ENCODE results near the gene CHIC2. TPM values are rescaled to one million over a fixed set of nuclear protein-coding genes. Genes with fewer than 3 reads are reported as not detected.
A peak's percentile ranks its signal among the peaks of the same experiment; 100 is the strongest.

The CHIC2 gene
- polyA plus RNA-seq, 12 donors: 16.9 to 29.6 (median 22.5) TPM; not detected in 1

DNA sequence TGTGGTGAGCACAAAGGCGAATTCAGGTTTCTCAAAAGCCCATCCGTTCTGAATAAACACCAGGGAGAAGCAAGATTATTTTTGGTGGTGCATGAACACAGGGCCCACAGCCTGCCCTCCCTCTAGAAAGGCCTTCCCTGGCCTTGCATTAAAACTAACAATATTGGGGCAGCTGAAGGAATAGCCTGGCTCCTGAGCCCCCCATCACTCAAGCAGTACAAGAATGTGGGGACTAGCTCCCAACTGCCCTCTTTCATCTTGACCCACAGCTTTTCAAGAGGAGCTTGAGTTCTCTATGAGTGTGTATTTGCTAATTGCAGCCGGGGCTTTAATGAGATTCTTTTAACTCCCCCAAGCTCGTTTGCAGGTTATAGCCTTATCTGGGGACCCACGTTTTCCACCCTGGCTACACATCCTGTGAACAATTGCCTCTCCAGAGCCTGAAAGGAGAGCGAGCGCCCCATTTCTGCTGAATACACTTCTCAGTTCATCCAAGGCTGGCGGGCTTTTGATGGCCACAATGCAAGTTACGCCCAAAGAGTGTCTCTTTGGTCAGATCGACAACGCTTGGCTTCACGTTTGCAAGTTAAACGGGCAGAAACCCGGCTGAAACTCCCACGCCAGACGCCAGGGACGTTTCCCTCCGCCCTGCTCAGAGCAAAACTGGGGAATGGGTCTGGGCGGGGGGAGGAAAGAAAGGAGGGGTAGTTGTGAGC, 30.9 kb upstream of the CHIC2 start:
- DNase-seq: no peak

DNA sequence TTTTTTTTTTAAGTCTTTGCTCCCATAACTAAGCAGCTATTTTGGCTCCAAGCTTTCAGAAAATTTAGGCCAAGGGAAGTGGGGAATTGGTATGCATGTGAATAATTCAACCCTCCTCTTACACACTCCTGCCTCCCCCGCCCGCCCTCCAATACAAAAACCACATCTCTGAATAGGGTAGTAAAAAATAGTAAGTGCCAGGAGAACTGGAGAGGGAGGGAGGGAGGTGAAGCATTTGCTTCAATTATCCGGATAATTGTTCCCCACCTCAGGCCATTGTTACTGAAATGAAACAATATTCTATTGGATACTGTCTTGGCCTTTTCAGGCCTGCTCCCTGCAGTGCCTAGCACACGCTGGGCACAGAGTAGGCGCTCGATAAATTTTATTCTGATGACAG, 30.0 kb upstream of the CHIC2 start:
- DNase-seq: no peak

GRCh38 chr4:54093324-54094240, 29.2 kb upstream of the CHIC2 start:
- no peak for DNase-seq

GRCh38 chr4:54092405-54093323, 28.3 kb upstream of the CHIC2 start:
- no peak for DNase-seq

DNA sequence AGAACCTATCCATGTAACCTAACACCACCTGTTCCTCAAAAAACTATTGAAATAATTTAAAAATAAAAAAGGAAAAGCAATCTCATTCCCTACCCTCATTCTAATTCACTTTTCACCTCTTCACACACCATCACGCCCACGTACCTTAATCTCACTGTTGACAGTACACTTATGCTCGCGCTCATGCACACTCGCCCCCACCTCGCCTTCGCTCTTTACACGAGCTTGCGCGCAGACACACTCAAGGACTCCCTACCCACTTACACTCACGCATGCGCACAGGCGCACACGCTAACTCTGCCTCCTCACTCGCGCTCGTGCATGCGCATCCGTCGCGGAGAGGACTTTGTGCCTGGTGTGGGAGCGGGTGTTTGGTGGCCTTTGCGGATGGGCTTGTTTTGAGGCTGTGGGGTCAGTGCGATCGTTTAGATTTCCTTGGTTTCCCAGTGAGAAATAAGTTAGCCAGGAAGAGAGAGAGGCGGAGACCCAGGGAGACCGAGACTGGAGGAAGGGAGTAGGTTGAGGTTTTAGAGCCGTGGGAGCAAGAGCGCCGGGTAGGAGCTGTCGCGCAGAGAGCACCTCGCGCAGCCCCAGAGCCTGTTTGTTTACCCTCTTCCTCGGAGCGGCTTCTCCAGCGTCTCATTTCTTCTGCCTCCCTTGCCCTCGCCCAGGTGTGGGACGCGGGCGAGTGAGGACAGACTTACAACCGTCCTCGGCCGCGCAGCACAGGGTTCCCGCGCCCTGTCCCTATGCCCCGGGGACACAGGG, 27.4 kb upstream of the CHIC2 start:
- DNase-seq: peak; percentile 77

DNA sequence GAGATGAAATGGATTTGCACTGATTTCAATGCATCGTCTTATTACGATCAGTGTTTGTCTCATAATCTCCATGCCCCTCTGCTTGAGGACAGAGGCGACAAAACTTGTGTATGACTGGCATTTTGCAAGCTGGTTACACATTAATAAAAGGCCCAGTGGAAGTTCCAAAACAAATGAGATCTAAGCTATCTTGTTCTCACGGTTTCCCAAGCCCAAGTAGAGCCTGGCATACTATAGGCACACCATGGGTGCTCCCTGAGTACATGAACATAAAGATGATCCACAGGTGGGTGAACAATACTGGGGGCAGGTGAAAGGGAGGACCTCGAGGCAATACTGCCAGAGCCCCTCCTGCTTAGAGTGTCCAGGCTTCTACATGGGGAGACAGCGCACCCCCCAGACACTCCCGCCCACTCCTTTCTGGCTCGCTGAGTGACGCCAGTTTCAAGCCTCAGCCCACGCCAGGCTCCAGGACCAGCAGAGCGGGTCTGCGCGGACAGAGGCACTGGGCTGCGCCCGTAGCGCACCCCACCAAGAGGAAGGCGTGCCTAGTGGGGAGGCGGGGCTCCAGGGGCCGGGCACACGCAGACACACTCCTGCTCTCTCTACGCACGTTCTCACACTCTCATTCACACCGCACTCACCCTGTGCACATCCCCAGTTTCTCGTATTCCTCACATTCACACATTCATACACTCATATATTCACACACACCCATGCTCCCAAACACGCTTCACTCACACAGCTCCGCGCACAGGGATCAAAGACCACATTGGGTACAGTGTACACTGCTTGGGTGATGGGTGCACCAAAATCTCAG, 26.6 kb upstream of the CHIC2 start:
- no peak for DNase-seq

DNA sequence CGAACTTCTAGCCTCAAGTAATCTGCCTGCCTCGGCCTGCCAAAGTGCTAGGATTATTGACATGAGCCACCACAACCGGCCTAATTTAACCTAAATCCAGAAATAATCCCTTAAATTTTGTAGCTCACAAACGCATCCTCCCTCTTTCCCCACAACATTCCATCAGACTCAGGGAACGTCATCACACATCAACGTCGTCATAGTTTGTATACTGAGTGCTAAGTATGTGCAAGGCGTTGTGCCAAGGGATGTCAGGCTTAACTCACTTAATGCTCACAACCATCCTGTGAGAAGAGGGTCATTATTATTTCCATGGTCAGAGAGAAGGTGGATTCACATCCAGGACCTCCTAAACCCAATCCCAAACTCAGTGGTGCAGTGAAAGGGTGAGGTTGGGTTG, 26.0 kb upstream of the CHIC2 start:
- DNase-seq: no peak

- no peak for DNase-seq
Measured at GRCh38 chr4:54089875-54090274, 25.5 kb upstream of the CHIC2 start.

GRCh38 chr4:54085284-54085683, 20.9 kb upstream of the CHIC2 start:
- DNase-seq: no peak

DNA sequence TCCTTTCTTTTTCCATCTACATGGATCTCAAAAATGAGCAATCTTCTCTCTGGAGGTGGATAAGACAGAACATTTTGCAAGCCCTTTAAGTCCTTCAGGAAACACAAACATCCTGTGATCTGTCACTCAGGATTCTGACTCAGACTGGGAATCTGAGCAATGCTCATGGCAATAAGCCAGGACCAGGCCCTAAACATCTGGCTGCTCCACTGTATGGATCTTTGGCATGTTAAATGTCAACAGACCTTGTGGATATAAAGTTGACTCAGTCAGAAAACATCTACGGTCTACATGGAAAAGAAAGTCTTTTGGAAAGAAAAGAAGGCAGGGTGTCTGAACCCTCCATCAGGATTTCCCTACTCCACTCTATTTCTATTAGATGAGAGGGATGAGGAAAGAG, 17.8 kb upstream of the CHIC2 start:
- DNase-seq: no peak

DNA sequence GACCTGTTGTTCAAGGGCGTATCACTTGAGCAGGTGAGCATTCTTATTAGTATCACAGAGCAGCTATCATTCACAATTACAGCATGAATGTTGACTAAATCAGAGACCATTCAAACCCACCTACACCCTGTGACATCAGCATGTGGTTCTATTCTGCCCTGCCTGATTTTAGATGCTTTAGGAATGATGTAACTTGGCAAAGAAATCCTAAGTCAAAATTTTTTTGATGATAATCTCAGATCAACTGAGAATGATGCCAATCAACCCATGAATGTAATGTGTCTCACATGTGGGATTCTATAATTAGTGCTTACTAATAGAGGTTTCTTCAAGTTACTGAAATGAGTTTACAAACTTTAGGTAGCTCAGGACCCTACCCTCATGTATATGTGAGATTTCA, 13.4 kb upstream of the CHIC2 start:
- no peak for DNase-seq

DNA sequence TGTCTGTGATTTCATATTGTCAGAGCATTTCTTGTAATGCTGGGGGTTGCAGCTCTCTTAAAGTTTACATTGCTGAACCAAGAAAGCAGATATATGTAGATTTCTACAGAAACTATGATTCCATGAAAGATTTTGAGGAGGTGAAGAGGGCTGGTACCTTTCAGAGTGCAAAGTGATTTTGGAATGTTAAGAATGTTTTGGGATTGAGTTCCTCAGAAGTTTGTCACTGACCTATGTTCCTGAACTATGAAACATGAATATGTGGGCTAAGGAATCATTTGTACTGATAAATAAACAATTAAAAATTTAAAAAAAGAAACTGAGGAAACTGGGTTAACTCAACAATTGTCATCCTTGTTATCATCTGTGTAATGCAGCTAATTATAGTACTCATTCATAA, 12.3 kb upstream of the CHIC2 start:
- DNase-seq: no peak

GRCh38 chr4:54074381-54074780, 10.0 kb upstream of the CHIC2 start:
- DNase-seq: no peak

DNA sequence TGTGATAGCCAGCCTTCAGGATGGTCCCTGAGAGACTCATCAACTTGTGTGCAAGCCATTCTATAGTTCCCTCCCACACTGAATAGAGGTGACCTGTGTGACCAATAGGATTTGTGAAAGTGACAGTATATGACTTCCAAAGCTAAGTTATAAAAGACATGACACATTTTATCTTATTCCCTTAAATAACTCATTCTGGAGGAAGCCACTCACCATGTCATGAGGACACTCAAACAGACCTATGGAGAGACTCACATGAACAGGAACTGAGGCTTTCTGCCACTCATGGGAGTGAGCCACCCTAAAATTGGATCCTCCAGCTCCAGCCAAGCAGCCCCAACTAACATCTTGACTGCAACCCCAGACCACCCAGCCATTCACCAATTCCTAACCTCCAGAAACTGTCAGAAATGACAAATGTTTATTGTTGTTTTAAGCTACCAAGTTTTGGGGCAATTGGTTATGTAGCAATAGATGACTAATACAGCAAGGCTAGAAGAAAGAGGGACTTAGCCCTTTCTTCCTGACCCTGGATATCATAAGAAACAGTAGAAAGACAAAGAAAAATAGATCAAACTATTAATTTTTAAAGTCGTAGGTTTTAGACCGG, 9.0 kb upstream of the CHIC2 start:
- DNase-seq: no peak

- no peak for DNase-seq
Measured at GRCh38 chr4:54067166-54067565, 2.8 kb upstream of the CHIC2 start.

DNA sequence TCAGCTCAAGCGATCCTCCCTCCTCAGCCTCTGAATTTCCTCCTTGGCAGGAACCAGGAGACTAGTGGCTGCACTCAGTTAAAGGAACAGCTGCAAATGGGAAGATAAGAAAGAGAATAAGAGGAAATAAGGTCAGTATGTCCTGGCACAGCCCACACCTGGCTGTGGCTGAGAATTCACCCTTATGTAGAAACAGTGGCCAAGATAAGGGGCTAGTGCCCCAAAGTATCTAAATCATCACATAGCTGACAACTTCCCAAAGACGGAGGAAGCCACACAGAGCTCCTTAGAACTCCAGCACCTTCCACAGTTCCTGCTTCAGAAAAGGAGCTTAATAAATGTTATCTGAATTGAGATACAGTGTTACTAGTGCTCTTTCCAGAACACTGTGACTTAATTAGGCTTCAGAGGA, 2.3 kb upstream of the CHIC2 start:
- DNase-seq: no peak

GRCh38 chr4:54066088-54066415, 1.6 kb upstream of the CHIC2 start:
- no peak for DNase-seq

- DNase-seq: no peak
Measured at GRCh38 chr4:54065282-54066087, 1.1 kb upstream of the CHIC2 start.

DNA sequence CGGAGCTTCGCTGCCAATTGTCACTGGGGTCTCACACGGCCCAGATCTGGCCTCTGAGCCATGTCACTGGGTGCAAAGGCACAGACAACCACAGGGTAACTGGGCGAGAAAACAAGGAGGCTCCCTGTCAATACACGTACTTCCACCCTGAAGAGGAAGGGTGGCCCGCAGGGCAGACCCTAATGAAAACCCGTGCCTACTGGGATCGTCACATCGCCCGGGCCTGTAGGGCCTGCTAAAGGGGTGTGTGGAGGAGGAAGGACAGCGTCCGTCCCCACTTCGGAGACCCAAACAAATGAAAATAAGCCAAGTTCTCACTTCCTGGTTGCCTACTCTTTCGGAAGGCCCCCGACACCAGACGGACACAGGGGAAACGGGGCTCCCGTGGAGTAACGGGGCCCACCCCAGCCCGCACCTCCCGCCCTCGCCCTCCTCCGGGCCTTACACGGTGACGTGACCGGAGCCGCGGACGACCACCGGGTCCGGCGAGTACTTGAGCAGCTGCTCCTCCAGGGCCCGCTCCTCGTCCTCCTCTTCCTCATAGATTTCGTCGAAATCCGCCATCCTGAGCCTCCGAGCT, 578 bp downstream of the CHIC2 start:
- DNase-seq: peak; percentile 58
